ENCODE data around the gene PTPRN2. TPM values are rescaled to one million over a fixed set of nuclear protein-coding genes. Genes with fewer than 3 reads are reported as not detected.

Gene PTPRN2
- total and polyA plus RNA-seq, 2 of the 8 experiments (the other 6 are each of a cell fraction or from before 2014, with no cell fraction given) = 2.6 to 4.5 TPM

GRCh38 chr7:158270856-158271413 is 316.7 kb downstream of the PTPRN2 start (continued):
- TF ChIP-seq RNF2 (IDR thresholded peaks at IDR 0.05; ENCODE audit: borderline replicate concordance, low read depth, low read length, missing control alignments, poor library complexity, severe bottlenecking) (no peak), KDM5A (IDR thresholded peaks at IDR 0.05; ENCODE audit: low read length) (no peak), CREB1 (IDR thresholded peaks at IDR 0.05) (no peak), CHD2 (IDR thresholded peaks at IDR 0.05; ENCODE audit: low read length) (no peak), E2F6 (IDR thresholded peaks at IDR 0.05) (no peak)

Measured in H1 (cell line).